Activated CD8-positive, alpha-beta T cell treated with anti-CD3 and anti-CD28 coated beads for 36 hours (primary cell): ENCODE data around the gene POP4. TPM values are rescaled to one million over a fixed set of nuclear protein-coding genes. Genes with fewer than 3 reads are reported as not detected.

Experiments used
- ATAC-seq: fragments of 200-7000 bp; cut with Tn5 transposase; one replicate; pipeline ENCODE4 v1.10.0; 2021; ENCODE audit warnings: mild to moderate bottlenecking, moderate library complexity
- CTCF ChIA-PET: fragments of 350-600 bp; sonication (Branson Sonifier 250); formaldehyde crosslinking; loops from one replicate; lab custom pipeline; 2021; ENCODE audit warnings: antibody characterized with exemption; lab: Charles Lee
- POLR2A ChIA-PET: fragments of 350-600 bp; sonication (Branson Sonifier 250); formaldehyde crosslinking; loops from one replicate; lab custom pipeline; 2021; ENCODE audit warnings: antibody characterized with exemption; lab: Charles Lee
- DNase-seq: peaks from one replicate; pipeline ENCODE4 v3.0.0-alpha.2; 2020
- H3K27ac Mint-ChIP-seq: one replicate; pipeline ENCODE4 v1.8.0; 2021; ENCODE audit warnings: mild to moderate bottlenecking, mixed read lengths
- H3K27me3 Mint-ChIP-seq: one replicate; pipeline ENCODE4 v1.8.0; 2021; ENCODE audit warnings: mixed read lengths
- H3K36me3 Mint-ChIP-seq: one replicate; pipeline ENCODE4 v1.8.0; 2021; ENCODE audit warnings: low read depth, mixed read lengths
- H3K4me1 Mint-ChIP-seq: one replicate; pipeline ENCODE4 v1.8.0; 2021; ENCODE audit warnings: low read depth, mixed read lengths
- H3K4me3 Mint-ChIP-seq: one replicate; pipeline ENCODE4 v1.8.0; 2021; ENCODE audit warnings: mild to moderate bottlenecking, moderate library complexity, mixed read lengths
- H3K9me3 Mint-ChIP-seq: one replicate; pipeline ENCODE4 v1.8.0; 2021; ENCODE audit warnings: mixed read lengths
- CTCF ChIP-seq: fragments of 200-600 bp; IDR thresholded peaks from one replicate; pipeline ENCODE4 v1.8.0; 2022; ENCODE audit warnings: antibody characterized with exemption, mild to moderate bottlenecking
- intact Hi-C: fragments of 100-400 bp; cut with micrococcal nuclease; formaldehyde crosslinking; loops from one replicate; pipeline ENCODE4 v1.10.0; 2022
- total RNA-seq, 2 experiments: library from RNA; stranded (reverse); gene quantifications; one replicate each; pipeline ENCODE4 v1.2.3, GENCODE V29; 2021

POP4 gene
- total RNA-seq, 2 experiments from 2014 or later = 84.7 to 89.5 TPM

- Mint-ChIP-seq H3K27me3 (peaks cover 23% of the 10 kb centered on the region), H3K9me3 (peaks cover 20% of the 10 kb centered on the region), H3K4me3 (no peak overlapping the region), H3K27ac (no peak overlapping the region), H3K4me1 (peaks cover 14% of the 10 kb centered on the region), H3K36me3 (no peaks in the 10 kb centered on the region)
- intact Hi-C loops = no loop called here
- no peak for TF ChIP-seq CTCF
- ATAC-seq (no peak), DNase-seq (no peak)
- CTCF ChIA-PET = no interaction called here
- POLR2A ChIA-PET = no interaction called here
These were observed 43.5 kb upstream of the POP4 start for GRCh38 chr19:29562299-29563297.

- intact Hi-C loops = no loop called here
- POLR2A ChIA-PET = interaction anchor here (0.6 kb wide), 1 partner anchor 8 kb away, joined by 3 read pairs; no protein-coding TSS in a partner anchor
- no peaks in the 10 kb centered on the region for H3K36me3 Mint-ChIP-seq
- H3K27me3 Mint-ChIP-seq = peaks cover 25% of the 10 kb centered on the region
- no peak overlapping the region for H3K27ac Mint-ChIP-seq
- no peak for DNase-seq
- CTCF ChIA-PET = no interaction called here
- ATAC-seq = no peak
- peaks cover 14% of the 10 kb centered on the region for H3K4me1 Mint-ChIP-seq
- TF ChIP-seq CTCF = no peak
- no peak overlapping the region for H3K4me3 Mint-ChIP-seq
- peaks cover 14% of the 10 kb centered on the region for H3K9me3 Mint-ChIP-seq
These were observed 42.5 kb upstream of the POP4 start for GRCh38 chr19:29563486-29564101.

GRCh38 chr19:29564574-29565005 lies 41.5 kb upstream of the POP4 start:
- no peak overlapping the region for H3K4me3 Mint-ChIP-seq
- ATAC-seq = peak; percentile 87
- ChIA-PET POLR2A (no interaction called here), CTCF (no interaction called here)
- peaks cover 9% of the 10 kb centered on the region for H3K9me3 Mint-ChIP-seq
- intact Hi-C loops = no loop called here
- peak; percentile 33 for DNase-seq
- H3K4me1 Mint-ChIP-seq = peaks cover 14% of the 10 kb centered on the region
- no peaks in the 10 kb centered on the region for H3K36me3 Mint-ChIP-seq
- no peak overlapping the region for H3K27ac Mint-ChIP-seq
- no peak for TF ChIP-seq CTCF
- peaks cover 27% of the 10 kb centered on the region for H3K27me3 Mint-ChIP-seq

- peaks cover 4% of the 10 kb centered on the region for H3K9me3 Mint-ChIP-seq
- no peaks in the 10 kb centered on the region for H3K36me3 Mint-ChIP-seq
- peaks cover 14% of the 10 kb centered on the region for H3K4me1 Mint-ChIP-seq
- TF ChIP-seq CTCF = no peak
- intact Hi-C loops = no loop called here
- H3K27ac Mint-ChIP-seq = no peak overlapping the region
- DNase-seq (no peak), ATAC-seq (peak; percentile 8)
- H3K27me3 Mint-ChIP-seq = peaks cover 31% of the 10 kb centered on the region
- CTCF ChIA-PET = no interaction called here
- H3K4me3 Mint-ChIP-seq = no peak overlapping the region
- POLR2A ChIA-PET = no interaction called here
These were observed 40.9 kb upstream of the POP4 start for GRCh38 chr19:29565171-29565570.
